GM21717 (cell line): ENCODE data around the gene ENTPD6.

Source experiments
- ATAC-seq: cut with Tn5 transposase; IDR thresholded peaks from one replicate; pipeline ENCODE4 v1.9.1; 2021; ENCODE audit warnings: mild to moderate bottlenecking, moderate library complexity; ENCODE audit not compliant: unreplicated experiment

Gene ENTPD6

DNA sequence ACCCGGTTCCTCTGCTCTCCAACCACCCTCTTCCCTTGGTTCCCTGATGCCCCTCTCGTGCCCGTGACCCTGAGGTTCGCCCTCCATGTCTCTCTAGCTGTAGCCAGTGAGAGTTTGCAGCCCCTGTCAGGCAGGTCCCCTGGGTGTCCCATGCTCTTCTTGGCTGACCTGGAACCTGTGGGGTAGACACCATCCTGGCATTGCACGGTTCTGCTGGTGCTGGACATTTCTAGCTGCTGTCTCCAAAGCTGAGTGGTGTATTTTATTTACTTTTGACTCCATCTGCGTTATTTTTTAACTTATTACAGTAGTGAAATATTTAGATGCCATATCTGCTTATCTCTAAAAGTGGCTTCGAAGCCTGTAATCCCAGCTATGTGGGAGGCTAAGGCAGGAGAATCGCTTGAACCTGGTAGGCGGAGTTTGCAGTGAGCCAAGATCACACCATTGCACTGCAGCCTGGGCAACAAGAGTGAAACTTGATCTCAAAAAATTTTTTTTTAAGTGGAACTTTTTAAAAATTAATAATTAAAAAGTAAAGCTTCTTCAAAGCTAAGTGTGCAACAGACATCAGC, 12.5 kb downstream of the ENTPD6 start:
- no peak for ATAC-seq

- no peak for ATAC-seq
Measured at GRCh38 chr20:25209400-25209799, 13.9 kb downstream of the ENTPD6 start.

GRCh38 chr20:25209911-25210310, 14.4 kb downstream of the ENTPD6 start:
- no peak for ATAC-seq

GRCh38 chr20:25211273-25211672, 15.8 kb downstream of the ENTPD6 start:
- no peak for ATAC-seq

DNA sequence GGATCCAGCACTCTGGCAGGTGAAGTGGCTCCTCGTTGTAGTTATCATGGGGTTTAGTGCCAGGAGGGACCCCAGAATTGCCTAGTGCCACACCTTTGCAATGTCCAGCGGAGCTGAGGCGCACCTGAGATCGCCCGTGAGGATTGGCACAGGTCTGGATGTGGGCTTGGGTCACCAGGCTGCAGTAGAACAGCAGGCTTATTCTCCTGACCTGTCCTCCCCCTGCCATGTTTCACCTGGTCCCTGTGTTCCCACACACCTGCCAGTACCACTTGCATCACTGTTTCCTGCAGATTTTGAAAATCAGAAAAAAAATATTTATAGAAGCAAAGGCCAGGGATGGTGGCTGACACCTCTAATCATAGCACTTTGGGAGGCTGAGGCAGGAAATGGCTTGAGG, 16.7 kb downstream of the ENTPD6 start:
- no peak for ATAC-seq

DNA sequence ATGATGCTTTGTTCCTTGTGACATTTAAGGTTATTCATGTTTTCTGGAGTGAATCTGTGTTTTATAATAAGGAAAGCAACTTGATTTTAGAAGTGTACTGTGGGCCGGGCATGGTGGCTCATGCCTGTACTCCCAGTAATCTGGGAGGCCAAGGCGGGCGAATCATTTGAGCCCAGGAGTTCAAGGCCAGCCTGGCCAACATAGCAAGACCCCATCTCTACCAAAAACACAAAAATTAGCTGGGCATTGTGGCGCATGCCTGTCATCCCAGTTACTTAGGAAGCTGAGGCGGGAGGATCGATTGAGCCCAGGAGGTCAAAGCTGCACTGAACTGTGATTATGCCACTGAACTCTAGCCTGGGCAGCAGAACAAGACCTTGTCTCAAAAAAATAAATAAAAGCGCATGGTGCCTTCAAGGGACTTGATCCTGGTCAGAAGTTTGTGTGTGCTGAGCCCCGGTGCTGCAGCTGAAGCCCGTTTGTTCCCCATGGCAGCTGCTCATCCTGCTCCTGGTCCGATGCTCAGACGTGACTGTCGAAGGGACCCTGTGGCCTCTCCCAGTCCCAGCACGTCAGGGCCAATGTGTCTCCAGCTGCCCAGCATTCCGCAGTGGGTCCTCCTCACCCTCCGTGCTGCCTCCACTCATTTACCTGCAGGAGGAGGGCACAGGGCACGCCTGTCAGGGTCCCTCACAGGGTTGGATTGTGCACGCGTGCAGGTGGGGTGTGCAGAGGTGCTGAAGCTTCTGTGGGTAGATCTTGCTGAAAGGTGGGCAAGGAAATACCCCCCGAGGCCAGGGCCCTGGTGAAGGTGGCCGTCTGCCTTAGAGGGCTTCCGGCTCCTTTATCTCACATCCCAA, 18.3 kb downstream of the ENTPD6 start:
- ATAC-seq: no peak

DNA sequence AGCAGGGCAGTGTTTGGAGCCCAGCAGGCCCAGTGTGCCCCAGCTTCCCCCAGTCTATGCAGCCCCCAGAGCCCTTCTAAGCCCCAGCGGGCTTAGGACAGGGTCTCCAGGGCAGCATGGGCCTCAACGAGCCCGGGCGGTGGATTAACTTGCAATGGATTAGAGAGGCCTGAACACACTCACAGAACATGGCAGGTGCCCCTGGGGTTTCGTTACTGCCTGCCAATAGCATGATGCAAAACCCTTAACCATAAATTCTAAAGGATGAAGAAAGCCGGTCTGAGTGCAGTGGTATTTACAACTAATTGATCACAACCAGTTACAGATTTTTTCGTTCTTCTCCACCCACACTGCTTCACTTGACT, 18.9 kb downstream of the ENTPD6 start:
- ATAC-seq: no peak

GRCh38 chr20:25214819-25215218, 19.3 kb downstream of the ENTPD6 start:
- no peak for ATAC-seq

DNA sequence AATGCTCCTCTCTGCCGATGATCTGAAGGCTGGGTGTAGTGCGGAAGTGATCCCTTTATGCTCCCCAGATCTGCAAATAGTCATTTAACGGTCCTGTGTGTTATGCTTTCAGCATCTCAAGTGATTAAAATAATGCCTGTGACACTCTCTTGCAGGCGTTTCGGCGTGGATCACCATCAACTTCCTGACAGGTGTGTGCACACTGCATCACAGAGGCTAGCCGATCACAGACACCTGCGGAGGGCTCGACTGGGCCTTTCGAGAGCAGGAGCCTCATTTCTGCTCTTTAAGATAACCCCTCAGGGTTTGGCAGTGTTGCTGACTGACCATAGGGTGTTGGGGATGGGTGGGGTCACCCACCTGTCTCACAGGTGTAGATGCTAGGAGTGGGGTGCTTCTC, 20.0 kb downstream of the ENTPD6 start:
- ATAC-seq: no peak

GRCh38 chr20:25216199-25216945, 20.9 kb downstream of the ENTPD6 start:
- no peak for ATAC-seq

DNA sequence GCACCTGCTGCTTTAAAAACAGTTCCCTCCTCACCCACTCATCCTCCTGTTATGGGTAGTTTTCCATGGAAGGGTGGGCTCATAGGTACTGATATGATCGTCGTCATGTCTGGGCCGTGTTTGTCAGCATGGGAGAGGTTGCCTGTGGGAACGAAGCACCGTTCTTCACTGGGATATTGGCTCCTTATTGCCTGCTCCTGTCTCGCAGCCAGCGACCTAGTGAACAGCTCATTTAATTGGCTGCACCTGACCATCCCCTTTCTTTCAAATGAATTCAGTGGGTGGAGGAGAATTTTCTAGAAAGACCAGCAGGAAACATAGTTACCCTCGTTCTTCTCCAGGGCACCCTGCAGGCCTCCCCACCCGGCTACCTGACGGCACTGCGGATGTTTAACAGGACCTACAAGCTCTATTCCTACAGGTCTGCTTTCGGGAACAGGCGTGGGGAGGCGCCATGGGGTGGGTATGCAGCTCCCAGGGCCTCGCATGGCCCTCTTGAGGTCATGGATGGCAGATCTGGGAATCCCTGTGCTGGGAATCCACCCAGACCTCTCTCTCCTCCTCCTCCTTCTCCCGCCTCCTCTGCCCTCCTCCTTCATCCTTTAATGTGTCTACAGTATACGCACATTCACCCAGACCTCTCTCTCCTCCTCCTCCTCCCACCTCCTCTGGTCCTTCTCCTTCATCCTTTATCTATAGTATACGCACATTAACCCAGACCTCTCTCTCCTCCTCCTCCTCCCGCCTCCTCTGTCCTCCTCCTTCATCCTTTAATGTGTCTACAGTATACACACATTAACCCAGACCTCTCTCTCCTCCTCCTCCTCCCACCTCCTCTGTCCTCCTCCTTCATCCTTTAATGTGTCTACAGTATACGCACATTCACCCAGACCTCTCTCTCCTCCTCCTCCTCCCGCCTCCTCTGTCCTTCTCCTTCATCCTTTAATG, 21.9 kb downstream of the ENTPD6 start:
- no peak for ATAC-seq

- ATAC-seq: no peak
Measured at GRCh38 chr20:25218109-25218486, 22.6 kb downstream of the ENTPD6 start.

GRCh38 chr20:25218492-25218891, 23.0 kb downstream of the ENTPD6 start:
- ATAC-seq: no peak

DNA sequence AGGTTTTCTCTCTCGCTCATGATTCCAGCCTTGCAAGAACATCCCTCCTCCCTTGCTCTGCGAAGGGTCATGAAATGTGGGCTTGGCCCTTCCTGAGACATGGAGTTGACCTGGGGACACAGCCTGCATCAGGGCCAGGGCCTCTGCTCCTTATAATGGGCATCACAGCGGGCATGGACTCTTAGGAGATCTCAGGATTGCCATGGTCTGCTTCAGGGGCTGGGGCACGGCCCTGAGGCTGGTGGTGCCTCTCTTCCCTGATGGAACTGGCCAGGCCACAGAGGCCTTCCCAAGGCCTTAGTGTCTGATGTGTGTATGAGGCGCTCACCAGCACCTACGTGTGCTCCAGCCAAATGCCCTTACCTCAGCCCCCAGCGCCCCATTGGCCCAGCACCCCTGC, 23.9 kb downstream of the ENTPD6 start:
- ATAC-seq: no peak

DNA sequence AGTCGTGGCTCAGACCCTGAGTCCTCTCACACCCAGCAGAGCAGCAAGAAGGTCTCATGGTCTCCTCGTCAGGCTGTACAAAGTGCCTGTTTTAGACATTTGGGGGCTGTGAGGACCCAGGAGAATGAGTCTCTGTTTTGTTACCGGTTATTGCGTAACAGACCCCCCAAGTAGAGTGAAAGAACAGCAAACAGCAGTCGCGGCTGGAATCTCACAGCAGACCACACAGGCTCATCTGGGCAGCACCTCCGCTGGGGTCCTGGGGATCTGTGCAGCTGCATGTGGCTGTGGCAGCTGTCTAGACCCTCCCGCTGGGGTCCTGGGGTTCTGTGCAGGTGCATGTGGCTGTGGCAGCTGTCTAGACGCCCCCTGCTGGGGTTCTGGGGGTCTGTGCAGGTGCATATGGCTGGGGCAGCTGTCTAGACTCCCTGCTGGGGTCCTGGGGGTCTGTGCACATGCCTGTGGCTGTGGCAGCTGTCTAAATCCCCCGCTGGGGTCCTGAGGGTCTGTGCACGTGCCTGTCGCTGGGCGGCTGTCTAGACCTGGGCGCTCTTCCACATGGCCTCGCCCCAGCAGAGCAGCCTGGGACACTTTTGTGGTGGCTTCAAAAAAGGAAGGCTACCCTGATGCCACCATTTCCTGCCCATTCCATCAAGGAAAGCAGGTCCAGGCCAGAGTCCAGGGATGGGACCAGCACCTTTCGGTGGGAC, 24.7 kb downstream of the ENTPD6 start:
- ATAC-seq: no peak

DNA sequence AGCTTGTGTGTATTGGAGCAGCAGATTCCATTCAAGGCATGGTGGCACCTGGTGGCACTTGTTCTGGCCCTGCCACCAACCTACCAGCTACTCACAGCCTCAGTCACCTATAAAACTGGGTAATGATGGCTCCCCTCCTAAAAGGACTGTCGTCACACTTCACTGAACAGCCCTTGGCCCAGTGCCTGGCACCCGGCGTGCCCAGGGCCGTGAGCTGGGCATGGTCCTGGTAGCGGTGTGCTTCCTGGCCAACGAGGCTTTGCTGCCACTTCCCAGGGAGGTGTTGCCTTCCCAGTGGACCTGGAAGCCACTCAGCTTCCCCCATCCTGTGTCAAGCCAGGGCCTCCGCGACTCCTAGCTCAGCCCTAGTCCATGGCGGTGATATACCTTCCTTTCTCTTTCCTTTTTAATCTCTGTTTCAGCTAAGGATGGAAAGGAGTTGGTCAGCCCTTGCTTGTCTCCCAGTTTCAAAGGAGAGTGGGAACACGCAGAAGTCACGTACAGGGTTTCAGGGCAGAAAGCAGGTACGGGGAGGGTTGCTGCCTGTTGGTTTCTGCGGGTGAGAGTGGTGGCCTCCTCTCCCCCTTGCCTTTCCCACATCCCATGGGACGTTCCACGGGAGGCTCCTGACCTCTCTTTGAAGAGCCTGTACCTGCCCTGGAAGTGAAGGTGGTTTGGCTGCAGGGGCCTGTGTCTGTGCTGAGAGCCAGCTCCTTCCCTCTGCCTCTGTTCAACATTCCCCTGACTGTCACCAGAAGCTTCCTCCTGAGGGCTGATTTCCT, 25.5 kb downstream of the ENTPD6 start:
- no peak for ATAC-seq

- no peak for ATAC-seq
Measured at GRCh38 chr20:25221592-25222460, 26.3 kb downstream of the ENTPD6 start.

DNA sequence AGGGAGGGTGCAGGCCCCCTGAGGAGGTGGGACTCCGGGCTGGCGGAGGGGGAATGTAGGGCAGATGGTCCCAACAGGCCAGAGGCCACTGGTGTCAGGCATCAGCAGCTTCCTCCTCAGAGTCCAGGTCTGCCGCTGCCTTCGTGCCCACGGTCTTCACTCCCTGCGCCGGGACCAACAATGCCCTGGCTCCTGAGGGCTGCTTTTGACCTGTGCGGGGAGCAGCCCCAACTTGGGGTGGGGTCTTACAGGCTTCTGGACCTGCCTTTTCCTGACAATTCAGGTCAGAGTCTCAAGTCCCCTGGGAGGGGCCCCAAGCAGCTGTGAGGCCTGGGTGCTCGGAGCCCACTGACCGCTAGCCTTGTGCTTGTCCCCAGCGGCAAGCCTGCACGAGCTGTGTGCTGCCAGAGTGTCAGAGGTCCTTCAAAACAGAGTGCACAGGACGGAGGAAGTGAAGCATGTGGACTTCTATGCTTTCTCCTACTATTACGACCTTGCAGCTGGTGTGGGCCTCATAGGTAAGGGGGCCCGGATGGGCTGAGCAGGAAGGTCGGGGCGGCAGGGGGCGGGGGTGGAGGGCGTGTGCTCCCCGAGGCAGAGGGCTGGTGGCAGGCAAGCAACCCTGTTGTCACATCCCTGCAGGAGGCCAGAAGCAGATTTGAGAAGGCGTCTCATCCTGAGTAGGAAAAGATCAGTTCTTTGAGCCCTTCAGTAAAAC, 27.1 kb downstream of the ENTPD6 start:
- ATAC-seq: no peak
